HepG2 (cell line): ENCODE measurements around the gene TMC8.
A peak's percentile ranks its signal among the peaks of the same experiment; 100 is the strongest.

Experiments used
- TOE1 ChIP-seq: sonication (generic); formaldehyde crosslinking; IDR thresholded peaks from 2 replicates; pipeline ENCODE4 v1.4.0; 2020; ENCODE audit warnings: mild to moderate bottlenecking, missing genetic modification reagents
- ZNF205 ChIP-seq: IDR thresholded peaks from 2 replicates; pipeline ENCODE4 v1.6.1; 2018; ENCODE audit warnings: missing biosample characterization, missing genetic modification reagents
- ZNF230 ChIP-seq: sonication (generic); formaldehyde crosslinking; IDR thresholded peaks from 2 replicates; pipeline ENCODE4 v1.4.0; 2020; ENCODE audit warnings: mild to moderate bottlenecking, missing genetic modification reagents

GRCh38 chr17:78135858-78136500 lies 5.4 kb downstream of the TMC8 start:
- TF ChIP-seq TOE1 (no peak), ZNF205 (no peak), ZNF230 (CRISPR knock-in tag) (0 out of 2 replicates have a peak, but pooled peaks have one; percentile 12)
